ENCODE measurements around the gene VEGFB.

The VEGFB gene

DNA sequence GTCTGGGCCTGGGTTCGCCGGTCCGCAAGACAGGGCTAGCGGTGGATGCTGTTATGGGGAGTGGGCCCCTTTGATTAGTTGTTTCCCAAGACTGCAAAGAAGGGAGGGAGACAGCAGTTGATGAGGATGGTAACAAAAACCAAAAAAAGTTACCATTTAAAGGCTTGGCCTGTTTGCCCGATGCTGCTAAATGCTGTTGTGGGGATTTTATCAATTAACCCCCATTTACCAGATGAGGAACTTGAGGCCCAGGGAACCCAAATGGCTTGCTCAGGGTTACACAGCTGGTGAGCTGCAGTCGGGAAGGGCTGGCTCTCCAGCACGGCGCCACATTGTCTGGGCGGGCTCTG lies 11.8 kb upstream of the VEGFB start:
- no peak for TF ChIP-seq CTCF (IDR thresholded peaks at IDR 0.05; ENCODE audit: low read depth, low read length, missing control alignments)
- H3K4me3 ChIP-seq (ENCODE audit: low read depth, low read length) = no peak overlapping the region
- DNase-seq (ENCODE audit: low read depth) = no peak

- H3K4me3 ChIP-seq (ENCODE audit: low read depth, low read length) = no peak overlapping the region
- no peak for DNase-seq (ENCODE audit: low read depth)
- no peak for TF ChIP-seq CTCF (IDR thresholded peaks at IDR 0.05; ENCODE audit: low read depth, low read length, missing control alignments)
Measured at GRCh38 chr11:64223001-64223651, 11.3 kb upstream of the VEGFB start.

DNA sequence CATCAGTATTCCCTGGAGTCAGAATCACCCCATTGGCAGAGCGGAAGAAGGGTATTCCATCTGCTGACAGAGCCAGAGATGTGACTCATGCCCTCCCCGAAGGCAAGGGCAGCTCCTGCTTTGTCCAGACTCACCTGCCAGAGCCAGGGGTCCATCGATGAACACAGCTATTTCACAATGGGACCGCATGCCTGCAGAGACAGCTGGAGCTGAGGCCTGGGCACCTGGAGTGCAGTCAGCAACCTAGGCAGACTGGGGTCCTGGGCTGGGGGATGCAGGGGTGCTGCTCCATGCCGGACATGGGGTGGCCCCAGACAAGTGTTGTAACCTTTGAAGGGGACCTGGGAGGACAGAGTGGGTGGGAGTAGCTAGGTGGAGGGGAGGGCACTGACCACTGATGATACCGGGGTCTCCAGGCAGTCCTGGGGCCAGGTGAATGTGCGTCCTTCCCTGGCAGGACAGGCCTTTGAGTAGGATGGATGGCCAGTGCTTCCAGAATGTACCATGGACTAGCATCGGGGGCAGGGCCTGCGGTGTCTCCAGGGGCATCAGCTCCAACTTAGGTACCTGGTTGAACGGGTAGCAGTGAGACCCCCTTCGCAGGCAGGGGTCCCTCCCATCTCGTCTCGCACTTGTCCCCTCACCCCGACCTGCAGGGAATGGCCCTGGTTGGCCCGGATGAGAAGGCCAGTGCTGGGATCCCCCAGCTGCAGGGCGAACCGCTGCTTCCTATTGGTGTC lies 10.1 kb upstream of the VEGFB start:
- H3K4me3 ChIP-seq (ENCODE audit: low read depth, low read length) = peak overlapping the region; percentile 62
- no peak for DNase-seq (ENCODE audit: low read depth)
- TF ChIP-seq CTCF (IDR thresholded peaks at IDR 0.05; ENCODE audit: low read depth, low read length, missing control alignments) = no peak

DNA sequence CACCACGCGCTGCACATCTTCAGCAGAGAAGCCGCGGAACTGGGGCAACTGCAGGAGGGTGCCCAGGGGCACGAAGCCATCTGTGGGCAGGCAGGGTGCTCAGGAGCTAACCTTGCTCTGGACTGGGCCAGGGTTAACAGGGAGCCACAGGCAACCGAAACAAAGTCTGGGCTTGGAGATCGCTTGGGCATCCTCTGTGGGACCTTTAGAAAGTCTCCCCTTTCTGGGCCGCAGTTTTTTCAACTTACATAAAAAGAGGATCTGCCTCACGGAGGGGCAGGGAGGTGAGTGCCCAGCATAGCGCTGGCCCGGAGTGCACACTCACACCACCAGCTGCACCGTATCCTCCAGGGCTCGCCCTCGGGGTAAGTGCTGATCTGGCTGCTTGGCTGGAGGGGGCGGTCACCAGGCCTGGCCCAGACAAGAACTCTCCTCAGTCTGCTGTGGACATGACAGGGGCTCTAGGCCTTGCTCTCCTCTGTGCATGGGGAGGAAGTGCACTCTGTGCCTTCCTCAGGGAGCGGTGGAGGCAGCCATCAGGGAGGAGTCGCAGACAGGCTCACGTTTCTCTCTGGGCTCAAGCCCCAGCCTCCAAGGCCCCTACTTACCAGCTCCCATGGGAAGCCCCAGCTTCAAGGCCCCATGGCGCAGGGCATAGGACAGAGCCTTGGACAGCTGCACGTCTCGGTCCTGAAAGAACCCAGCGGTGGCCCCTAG lies 9.3 kb upstream of the VEGFB start:
- no peak for DNase-seq (ENCODE audit: low read depth)
- TF ChIP-seq CTCF (IDR thresholded peaks at IDR 0.05; ENCODE audit: low read depth, low read length, missing control alignments) = no peak
- H3K4me3 ChIP-seq (ENCODE audit: low read depth, low read length) = peak overlapping the region; percentile 62

DNA sequence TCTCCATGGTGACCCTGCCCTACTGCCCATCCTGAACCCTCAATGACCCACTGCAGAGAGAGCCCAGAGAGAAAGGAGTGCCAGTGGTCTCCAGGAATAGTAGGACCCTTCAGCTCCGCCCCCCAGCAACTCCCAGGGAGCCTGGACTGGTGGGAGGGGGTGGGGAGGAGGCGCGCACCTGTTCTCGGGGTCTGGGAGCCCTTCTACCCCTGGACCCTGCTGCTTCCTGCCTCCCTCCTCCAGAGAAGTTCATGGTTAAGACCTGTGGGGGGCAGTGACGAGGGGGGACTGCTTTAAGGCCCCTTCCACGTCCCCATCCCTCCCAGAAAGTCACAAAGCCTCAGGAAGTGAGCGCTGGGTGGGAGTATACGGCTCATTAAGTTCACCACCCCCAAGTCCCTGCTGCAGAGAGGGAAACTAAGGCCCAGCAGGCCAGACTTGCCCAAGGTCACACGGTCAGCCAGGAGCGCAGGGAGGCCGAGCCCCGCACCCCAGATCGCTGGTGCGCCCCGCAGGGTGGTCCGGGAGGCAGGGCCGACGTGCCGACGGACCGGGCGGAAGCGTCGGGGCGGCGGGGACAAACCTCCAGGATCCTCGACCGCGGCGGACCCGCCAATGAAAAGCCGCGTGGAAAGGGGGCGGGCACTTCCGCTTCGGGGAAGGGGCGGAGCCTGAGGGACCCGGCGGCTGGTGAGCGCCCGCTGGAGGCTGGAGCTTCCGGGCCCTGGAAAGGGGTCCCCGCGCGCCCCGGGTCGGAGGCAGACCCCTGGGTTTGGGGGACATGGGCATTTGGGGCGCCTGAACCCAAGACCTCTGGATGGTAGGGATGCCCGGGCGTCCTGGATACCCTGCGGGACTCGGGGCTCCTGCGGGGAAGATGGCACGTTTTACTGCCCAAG lies 8.5 kb upstream of the VEGFB start, which contains the start of the genes NUDT22 and TRPT1:
TSS of gene NUDT22 (plus strand) at position 667 of the 899 bp plus-strand sequence. CDS start 379 bp downstream, outside the sequence.
TSS of gene TRPT1 (minus strand) at position 579 of the 899 bp plus-strand sequence. CDS start at position 253, 326 bp downstream.
- DNase-seq (ENCODE audit: low read depth) = peak; percentile 43
- TF ChIP-seq CTCF (IDR thresholded peaks at IDR 0.05; ENCODE audit: low read depth, low read length, missing control alignments) = peak; percentile 48
- H3K4me3 ChIP-seq (ENCODE audit: low read depth, low read length) = peak within 1 kb of the TSS; percentile 62

- H3K4me3 ChIP-seq (ENCODE audit: low read depth, low read length) = peak overlapping the region; percentile 62
- TF ChIP-seq CTCF (IDR thresholded peaks at IDR 0.05; ENCODE audit: low read depth, low read length, missing control alignments) = no peak
- DNase-seq (ENCODE audit: low read depth) = no peak
Measured at GRCh38 chr11:64226507-64227051, 7.8 kb upstream of the VEGFB start.
